H9 (cell line): Measurements from ENCODE around the gene TTC7B. TPM values are rescaled to one million over a fixed set of nuclear protein-coding genes. Genes with fewer than 3 reads are reported as not detected.

Experiments
- DNase-seq: peaks from one replicate; pipeline ENCODE4 v3.0.0-alpha.2; 2017
- H2AFZ ChIP-seq: one replicate; pipeline ENCODE4 v1.6.1; 2013; ENCODE audit warnings: mild to moderate bottlenecking, low read length, control low read depth, moderate library complexity
- H2AK5ac ChIP-seq: 2 replicates; pipeline ENCODE4 v1.6.1; 2013; ENCODE audit warnings: low read length, control low read depth, mixed read lengths; ENCODE audit not compliant: insufficient read length
- H2BK120ac ChIP-seq: one replicate; pipeline ENCODE4 v1.6.1; 2013; ENCODE audit warnings: low read depth, mild to moderate bottlenecking, low read length, control low read depth, inconsistent platforms; ENCODE audit not compliant: poor library complexity, severe bottlenecking
- H2BK12ac ChIP-seq: 2 replicates; pipeline ENCODE4 v1.6.1; 2013; ENCODE audit warnings: low read length, control low read depth, mixed read lengths, low read depth; ENCODE audit not compliant: insufficient read length
- H2BK15ac ChIP-seq: 2 replicates; pipeline ENCODE4 v1.6.1; 2013; ENCODE audit warnings: low read depth, low read length, control low read depth
- H2BK20ac ChIP-seq: one replicate; pipeline ENCODE4 v1.6.1; 2013; ENCODE audit warnings: low read depth, mild to moderate bottlenecking, low read length, control low read depth, inconsistent platforms; ENCODE audit not compliant: poor library complexity, severe bottlenecking
- H2BK5ac ChIP-seq: 2 replicates; pipeline ENCODE4 v1.6.1; 2013; ENCODE audit warnings: low read length, control low read depth, mixed read lengths; ENCODE audit not compliant: insufficient read length
- H3K14ac ChIP-seq: 2 replicates; pipeline ENCODE4 v1.6.1; 2013; ENCODE audit warnings: low read length, control low read depth; ENCODE audit not compliant: insufficient read depth
- H3K18ac ChIP-seq: 2 replicates; pipeline ENCODE4 v1.6.1; 2013; ENCODE audit warnings: low read depth, mild to moderate bottlenecking, mixed read lengths, low read length, control low read depth; ENCODE audit not compliant: insufficient read length
- H3K23ac ChIP-seq: 2 replicates; pipeline ENCODE4 v1.6.1; 2013; ENCODE audit warnings: low read length, control low read depth, mixed read lengths, low read depth; ENCODE audit not compliant: insufficient read length
- H3K23me2 ChIP-seq: 2 replicates; pipeline ENCODE4 v1.6.1; 2013; ENCODE audit warnings: low read depth, mild to moderate bottlenecking, mixed read lengths, low read length, control low read depth; ENCODE audit not compliant: insufficient read length, poor library complexity, severe bottlenecking
- H3K27ac ChIP-seq: 2 replicates; pipeline ENCODE4 v1.5.1; 2013; ENCODE audit warnings: low read length, control low read depth, mixed read lengths, low read depth; ENCODE audit not compliant: insufficient read length
- H3K27me3 ChIP-seq: 2 replicates; pipeline ENCODE4 v1.6.1; 2013; ENCODE audit warnings: low read length, control low read depth, inconsistent platforms; ENCODE audit not compliant: insufficient read depth
- H3K4ac ChIP-seq: 2 replicates; pipeline ENCODE4 v1.6.1; 2013; ENCODE audit warnings: low read depth, mild to moderate bottlenecking, control low read depth, inconsistent platforms, low read length, moderate library complexity
- H3K4me1 ChIP-seq: 2 replicates; pipeline ENCODE4 v1.6.1; 2013; ENCODE audit warnings: low read length, control low read depth, inconsistent platforms; ENCODE audit not compliant: insufficient read depth
- H3K4me2 ChIP-seq: 2 replicates; pipeline ENCODE4 v1.6.1; 2013; ENCODE audit warnings: low read length, control low read depth, mixed read lengths; ENCODE audit not compliant: insufficient read length, insufficient read depth
- H3K56ac ChIP-seq: 2 replicates; pipeline ENCODE4 v1.6.1; 2013; ENCODE audit warnings: low read depth, mild to moderate bottlenecking, mixed read lengths, low read length, control low read depth; ENCODE audit not compliant: insufficient read length
- H3K79me1 ChIP-seq: 2 replicates; pipeline ENCODE4 v1.6.1; 2013; ENCODE audit warnings: low read depth, mild to moderate bottlenecking, moderate library complexity, low read length, control low read depth, inconsistent platforms; ENCODE audit not compliant: insufficient read depth, poor library complexity, severe bottlenecking
- H3K79me2 ChIP-seq: 2 replicates; pipeline ENCODE4 v1.6.1; 2013; ENCODE audit warnings: low read length, control low read depth, inconsistent platforms; ENCODE audit not compliant: insufficient read depth
- H3K9ac ChIP-seq: 2 replicates; pipeline ENCODE4 v1.6.1; 2013; ENCODE audit warnings: low read length, control low read depth, mixed read lengths; ENCODE audit not compliant: insufficient read length; ENCODE audit errors: extremely low read depth
- H3K9me3 ChIP-seq: one replicate; pipeline ENCODE4 v1.6.1; 2013; ENCODE audit warnings: low read depth, low read length, inconsistent platforms; ENCODE audit not compliant: control insufficient read depth
- H3T11ph ChIP-seq: one replicate; pipeline ENCODE4 v1.6.1; 2013; ENCODE audit warnings: mild to moderate bottlenecking, low read length, control low read depth, inconsistent platforms
- H4K20me1 ChIP-seq: one replicate; pipeline ENCODE4 v1.6.1; 2013; ENCODE audit not compliant: control insufficient read depth, insufficient read length, insufficient read depth
- H4K5ac ChIP-seq: 2 replicates; pipeline ENCODE4 v1.6.1; 2013; ENCODE audit warnings: low read depth, mild to moderate bottlenecking, mixed read lengths, low read length, control low read depth; ENCODE audit not compliant: insufficient read length
- H4K8ac ChIP-seq: replicated peaks from 2 replicates; pipeline ENCODE4 v1.6.1; 2013; ENCODE audit warnings: low read length, control low read depth, mixed read lengths, low read depth; ENCODE audit not compliant: insufficient read length
- H4K91ac ChIP-seq: 2 replicates; pipeline ENCODE4 v1.6.1; 2013; ENCODE audit warnings: low read depth, mild to moderate bottlenecking, moderate library complexity, mixed read lengths, low read length, control low read depth; ENCODE audit not compliant: insufficient read length
- H3K27ac Mint-ChIP-seq, 3 experiments: 2 replicates in 2 of 3; 3 replicates in 1 of 3; pipeline ENCODE4 v1.8.0; 2020 to 2021; ENCODE audit warnings: mixed read lengths in 3 of 3, mild to moderate bottlenecking in 1 of 3, moderate library complexity in 1 of 3
- H3K27me3 Mint-ChIP-seq: 2 replicates; pipeline ENCODE4 v1.8.0; 2021; ENCODE audit warnings: low read depth, mild to moderate bottlenecking, moderate library complexity, mixed read lengths
- H3K36me3 Mint-ChIP-seq, 3 experiments: 2 replicates in 2 of 3; 3 replicates in 1 of 3; pipeline ENCODE4 v1.8.0; 2020 to 2021; ENCODE audit warnings: low read depth in 3 of 3, mixed read lengths in 3 of 3; ENCODE audit not compliant: insufficient read depth in 1 of 3
- H3K4me1 Mint-ChIP-seq, 2 experiments: 2 replicates each; pipeline ENCODE4 v1.8.0; 2020; ENCODE audit warnings: mixed read lengths in 2 of 2
- H3K4me3 Mint-ChIP-seq, 2 experiments: 2 replicates in 1 of 2; 3 replicates in 1 of 2; pipeline ENCODE4 v1.8.0; 2020 to 2021; ENCODE audit warnings: mild to moderate bottlenecking in 2 of 2, mixed read lengths in 2 of 2, moderate library complexity in 1 of 2
- H3K9me3 Mint-ChIP-seq, 2 experiments: 2 replicates in 1 of 2; 3 replicates in 1 of 2; pipeline ENCODE4 v1.8.0; 2020; ENCODE audit warnings: mild to moderate bottlenecking in 2 of 2, mixed read lengths in 2 of 2, moderate library complexity in 1 of 2
- CTCF ChIP-seq: fragments of 200-600 bp; sonication (generic); conservative IDR thresholded peaks from 3 replicates; pipeline ENCODE4 v1.8.0; 2021; ENCODE audit warnings: antibody characterized with exemption, mild to moderate bottlenecking
- WGBS: extraction: QIAGEN DNeasy Blood & Tissue Kit; methylation state at CpG from one replicate; pipeline ENCODE4 v1.1.7; 2013; ENCODE audit warnings: missing lambda C conversion rate, low lambda C conversion rate, mixed read lengths; ENCODE audit not compliant: insufficient read length; ENCODE audit errors: extremely low coverage; 5-methylcytosine and 5-hydroxymethylcytosine counted together
- total RNA-seq: library from RNA; stranded (reverse); gene quantifications from 2 replicates; pipeline ENCODE4 v1.2.1, GENCODE V29; 2021

The TTC7B gene
- total RNA-seq, 1 experiment from 2014 or later: 33.7 TPM

GRCh38 chr14:90728951-90729350 lies 87.3 kb downstream of the TTC7B start:
- H3K79me2 ChIP-seq: no peaks in the 10 kb centered on the region
- Mint-ChIP-seq H3K9me3 (no peaks in the 10 kb centered on the region), H3K27me3 (no peaks in the 10 kb centered on the region), H3K36me3 (no peaks in the 10 kb centered on the region; a peak in 2 of 7 replicates), H3K4me3 (no peak overlapping the region), H3K27ac (no peak overlapping the region), H3K4me1 (peaks cover 8 to 14% of the 10 kb centered on the region in 2 experiments)
- no peak overlapping the region for H3K4ac ChIP-seq
- H2BK15ac ChIP-seq: no peak overlapping the region
- H3K23ac ChIP-seq: no peak overlapping the region
- H4K8ac ChIP-seq: no peak overlapping the region
- H3K18ac ChIP-seq: no peak overlapping the region
- no peak overlapping the region for H3T11ph ChIP-seq
- no peak for TF ChIP-seq CTCF
- H3K4me1 ChIP-seq: no peaks in the 10 kb centered on the region
- no peak overlapping the region for H3K4me2 ChIP-seq
- no peak overlapping the region for H4K5ac ChIP-seq
- no peak overlapping the region for H2BK5ac ChIP-seq
- H2AFZ ChIP-seq: no peak overlapping the region
- H3K27ac ChIP-seq: no peak overlapping the region
- no peak overlapping the region for H2BK12ac ChIP-seq
- no peak overlapping the region for H3K14ac ChIP-seq
- no peaks in the 10 kb centered on the region for H3K23me2 ChIP-seq
- H3K56ac ChIP-seq: no peak overlapping the region
- DNase-seq: no peak
- H4K91ac ChIP-seq: no peak overlapping the region
- H2BK120ac ChIP-seq: no peak overlapping the region
- no peaks in the 10 kb centered on the region for H3K27me3 ChIP-seq
- H4K20me1 ChIP-seq: no peaks in the 10 kb centered on the region
- no peaks in the 10 kb centered on the region for H3K79me1 ChIP-seq
- H3K9me3 ChIP-seq: no peaks in the 10 kb centered on the region
- H2BK20ac ChIP-seq: no peak overlapping the region
- H2AK5ac ChIP-seq: no peak overlapping the region
- WGBS: no CpG with 5 or more reads among the region's 5 CpGs
- H3K9ac ChIP-seq: no peak overlapping the region
